Panc1 (cell line): ENCODE results near the gene MSMP. TPM values are rescaled to one million over a fixed set of nuclear protein-coding genes. Genes with fewer than 3 reads are reported as not detected.

Source experiments
- ATAC-seq: fragments of 200-7000 bp; cut with Tn5 transposase; 2 replicates; pipeline ENCODE4 v1.9.1; 2020; ENCODE audit warnings: mild to moderate bottlenecking, moderate library complexity
- BruUV-seq: library from RNA; stranded (reverse); fragments of 400-500 nt; replicated peaks from 2 replicates; lab custom pipeline; 2021; lab: Mats Ljungman, UMichigan
- CTCF ChIA-PET: fragments of 300-600 bp; sonication (Branson Sonifier 250); formaldehyde crosslinking; loops from one replicate; lab custom pipeline; 2022; ENCODE audit warnings: antibody characterized with exemption; lab: Charles Lee
- POLR2A ChIA-PET: fragments of 300-600 bp; sonication (Branson Sonifier 250); formaldehyde crosslinking; loops from one replicate; lab custom pipeline; 2022; ENCODE audit warnings: antibody characterized with exemption; lab: Charles Lee
- DNase-seq: peaks from one replicate; pipeline ENCODE4 v3.0.0-alpha.2; 2010; ENCODE audit warnings: low read depth, low spot score
- H3K27ac ChIP-seq: 2 replicates; pipeline ENCODE4 v1.5.1; 2011; ENCODE audit warnings: mild to moderate bottlenecking, low read length, inconsistent platforms
- H3K27me3 ChIP-seq: fragments of 200-500 bp; sonication (Bioruptor generic); 2 replicates; pipeline ENCODE4 v1.6.0; 2014; ENCODE audit warnings: low read length, inconsistent platforms; ENCODE audit not compliant: control insufficient read depth, insufficient read depth
- H3K36me3 ChIP-seq: fragments of 200-500 bp; sonication (Bioruptor generic); 2 replicates; pipeline ENCODE4 v1.5.1; 2014; ENCODE audit warnings: inconsistent platforms, mild to moderate bottlenecking, low read length, moderate library complexity; ENCODE audit not compliant: control insufficient read depth, insufficient read depth
- H3K4me1 ChIP-seq: 2 replicates; pipeline ENCODE4 v1.5.1; 2011; ENCODE audit warnings: inconsistent platforms, mild to moderate bottlenecking, low read length, moderate library complexity; ENCODE audit not compliant: control insufficient read depth, insufficient read depth
- H3K4me3 ChIP-seq, 2 experiments: 2 replicates each; pipeline ENCODE4 v1.5.1; 2011 to 2012; ENCODE audit warnings: low read depth in 2 of 2, low read length in 2 of 2, mild to moderate bottlenecking in 2 of 2, inconsistent platforms in 1 of 2, moderate library complexity in 1 of 2
- H3K9me3 ChIP-seq: fragments of 200-500 bp; sonication (Bioruptor generic); 2 replicates; pipeline ENCODE4 v1.5.1; 2014; ENCODE audit warnings: low read depth, mild to moderate bottlenecking, inconsistent platforms, low read length, moderate library complexity; ENCODE audit not compliant: control insufficient read depth, insufficient read depth
- POLR2AphosphoS5 ChIP-seq: IDR thresholded peaks from 2 replicates; pipeline ENCODE4 v1.6.1; 2012; ENCODE audit warnings: mild to moderate bottlenecking, low read depth, low read length, moderate library complexity
- SIN3A ChIP-seq: IDR thresholded peaks from 2 replicates; pipeline ENCODE4 v1.6.1; 2012; ENCODE audit warnings: low read depth, mild to moderate bottlenecking, low read length, moderate library complexity, borderline replicate concordance; ENCODE audit not compliant: insufficient read depth
- TCF7L2 ChIP-seq: IDR thresholded peaks from 2 replicates; pipeline ENCODE4 v1.6.1; 2011; ENCODE audit warnings: mild to moderate bottlenecking, low read depth, low read length, inconsistent platforms
- in situ Hi-C: cut with HindIII; loops from 2 replicates; pipeline ENCODE4 v1.10.0; 2016; ENCODE audit warnings: low sequenced_read_pairs, low pct_unique_long_range_greater_than_20kb
- intact Hi-C: fragments of 100-400 bp; cut with micrococcal nuclease; formaldehyde crosslinking; loops from one replicate; pipeline ENCODE4 v1.10.0; 2022; ENCODE audit not compliant: unreplicated experiment
- total RNA-seq: library from RNA; stranded (reverse); gene quantifications from one replicate; pipeline ENCODE4 v1.2.1, GENCODE V29; 2021; ENCODE audit not compliant: unreplicated experiment
- TF ChIP-seq, protein P1 (sequence below), 2 experiments: IDR thresholded peaks; 2 replicates each; pipeline ENCODE4 v1.6.1; 2011 to 2012; ENCODE audit warnings: low read depth in 2 of 2, control low read depth in 1 of 2, low read length in 1 of 2, mild to moderate bottlenecking in 1 of 2, moderate library complexity in 1 of 2; ENCODE audit not compliant: insufficient read depth in 1 of 2
- TF ChIP-seq, protein P2 (sequence below): fragments of 450-650 bp; IDR thresholded peaks from 2 replicates; pipeline ENCODE4 v1.5.1; 2017; ENCODE audit warnings: mild to moderate bottlenecking

The MSMP gene
- total RNA-seq, 1 experiment from 2014 or later = 1.4 TPM

DNA sequence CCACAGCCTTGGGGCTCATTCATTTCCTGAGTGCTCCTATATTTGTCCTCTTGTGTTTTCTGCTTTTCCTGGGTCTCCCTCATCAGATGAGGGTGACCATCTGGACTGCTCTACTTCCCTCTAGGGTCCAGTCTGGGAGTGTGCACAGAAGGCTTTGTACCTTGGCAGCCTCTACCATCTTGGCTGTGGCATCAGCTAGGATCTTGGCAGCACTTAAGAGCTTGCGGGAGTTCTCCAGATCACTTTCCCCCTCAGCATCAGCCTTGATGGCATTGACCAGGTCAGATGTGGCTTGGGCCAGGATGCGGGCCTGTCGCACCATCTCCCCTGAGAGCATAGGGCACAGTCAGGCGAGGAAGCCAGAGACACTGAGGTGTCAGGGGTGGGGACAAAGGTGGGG, 37.8 kb downstream of the MSMP start:
- Histone ChIP-seq H3K36me3 (peaks cover 42% of the 10 kb centered on the region), H3K27ac (no peak overlapping the region), H3K9me3 (no peaks in the 10 kb centered on the region), H3K27me3 (no peaks in the 10 kb centered on the region), H3K4me1 (no peaks in the 10 kb centered on the region), H3K4me3 (no peak overlapping the region)
- no TSS peak for BruUV-seq
- ATAC-seq (no peak; the same call in 1 of the 2 replicates), DNase-seq (no peak)
- no peak for TF ChIP-seq TCF7L2
- TF ChIP-seq SIN3A = no peak
- TF ChIP-seq, protein P1, sequence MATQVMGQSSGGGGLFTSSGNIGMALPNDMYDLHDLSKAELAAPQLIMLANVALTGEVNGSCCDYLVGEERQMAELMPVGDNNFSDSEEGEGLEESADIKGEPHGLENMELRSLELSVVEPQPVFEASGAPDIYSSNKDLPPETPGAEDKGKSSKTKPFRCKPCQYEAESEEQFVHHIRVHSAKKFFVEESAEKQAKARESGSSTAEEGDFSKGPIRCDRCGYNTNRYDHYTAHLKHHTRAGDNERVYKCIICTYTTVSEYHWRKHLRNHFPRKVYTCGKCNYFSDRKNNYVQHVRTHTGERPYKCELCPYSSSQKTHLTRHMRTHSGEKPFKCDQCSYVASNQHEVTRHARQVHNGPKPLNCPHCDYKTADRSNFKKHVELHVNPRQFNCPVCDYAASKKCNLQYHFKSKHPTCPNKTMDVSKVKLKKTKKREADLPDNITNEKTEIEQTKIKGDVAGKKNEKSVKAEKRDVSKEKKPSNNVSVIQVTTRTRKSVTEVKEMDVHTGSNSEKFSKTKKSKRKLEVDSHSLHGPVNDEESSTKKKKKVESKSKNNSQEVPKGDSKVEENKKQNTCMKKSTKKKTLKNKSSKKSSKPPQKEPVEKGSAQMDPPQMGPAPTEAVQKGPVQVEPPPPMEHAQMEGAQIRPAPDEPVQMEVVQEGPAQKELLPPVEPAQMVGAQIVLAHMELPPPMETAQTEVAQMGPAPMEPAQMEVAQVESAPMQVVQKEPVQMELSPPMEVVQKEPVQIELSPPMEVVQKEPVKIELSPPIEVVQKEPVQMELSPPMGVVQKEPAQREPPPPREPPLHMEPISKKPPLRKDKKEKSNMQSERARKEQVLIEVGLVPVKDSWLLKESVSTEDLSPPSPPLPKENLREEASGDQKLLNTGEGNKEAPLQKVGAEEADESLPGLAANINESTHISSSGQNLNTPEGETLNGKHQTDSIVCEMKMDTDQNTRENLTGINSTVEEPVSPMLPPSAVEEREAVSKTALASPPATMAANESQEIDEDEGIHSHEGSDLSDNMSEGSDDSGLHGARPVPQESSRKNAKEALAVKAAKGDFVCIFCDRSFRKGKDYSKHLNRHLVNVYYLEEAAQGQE (IDR thresholded peaks at IDR 0.05; ENCODE audit: insufficient read depth in 1 of 2, low read depth in 2 of 2, low read length in 1 of 2) = no peak
- no peak for TF ChIP-seq POLR2AphosphoS5
- TF ChIP-seq, protein P2, sequence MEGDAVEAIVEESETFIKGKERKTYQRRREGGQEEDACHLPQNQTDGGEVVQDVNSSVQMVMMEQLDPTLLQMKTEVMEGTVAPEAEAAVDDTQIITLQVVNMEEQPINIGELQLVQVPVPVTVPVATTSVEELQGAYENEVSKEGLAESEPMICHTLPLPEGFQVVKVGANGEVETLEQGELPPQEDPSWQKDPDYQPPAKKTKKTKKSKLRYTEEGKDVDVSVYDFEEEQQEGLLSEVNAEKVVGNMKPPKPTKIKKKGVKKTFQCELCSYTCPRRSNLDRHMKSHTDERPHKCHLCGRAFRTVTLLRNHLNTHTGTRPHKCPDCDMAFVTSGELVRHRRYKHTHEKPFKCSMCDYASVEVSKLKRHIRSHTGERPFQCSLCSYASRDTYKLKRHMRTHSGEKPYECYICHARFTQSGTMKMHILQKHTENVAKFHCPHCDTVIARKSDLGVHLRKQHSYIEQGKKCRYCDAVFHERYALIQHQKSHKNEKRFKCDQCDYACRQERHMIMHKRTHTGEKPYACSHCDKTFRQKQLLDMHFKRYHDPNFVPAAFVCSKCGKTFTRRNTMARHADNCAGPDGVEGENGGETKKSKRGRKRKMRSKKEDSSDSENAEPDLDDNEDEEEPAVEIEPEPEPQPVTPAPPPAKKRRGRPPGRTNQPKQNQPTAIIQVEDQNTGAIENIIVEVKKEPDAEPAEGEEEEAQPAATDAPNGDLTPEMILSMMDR = no peak
- POLR2A ChIA-PET = no interaction called here
- in situ Hi-C loops = no loop called here
- intact Hi-C loops = no loop called here
- CTCF ChIA-PET = no interaction called here

- H3K36me3 ChIP-seq = peaks cover 37% of the 10 kb centered on the region
- POLR2A ChIA-PET = interaction anchor here (0.6 kb wide), 1 partner anchor 601 kb away, joined by 3 read pairs; no protein-coding TSS in a partner anchor
Measured at GRCh38 chr9:35714579-35715252, 39.4 kb downstream of the MSMP start.

More at GRCh38 chr9:35714579-35715252, 39.4 kb downstream of the MSMP start:
- intact Hi-C loops = no loop called here
- BruUV-seq = no TSS peak
- no peaks in the 10 kb centered on the region for H3K9me3 ChIP-seq
- CTCF ChIA-PET = interaction anchor here (1.2 kb wide), 1 partner anchor 18 kb away, joined by 4 read pairs; no protein-coding TSS in a partner anchor
- no peaks in the 10 kb centered on the region for H3K4me1 ChIP-seq
- TF ChIP-seq TCF7L2 (no peak), SIN3A (no peak), POLR2AphosphoS5 (no peak)
- TF ChIP-seq, protein P1 (IDR thresholded peaks at IDR 0.05; ENCODE audit: insufficient read depth in 1 of 2, low read depth in 2 of 2, low read length in 1 of 2) = no peak
- TF ChIP-seq, protein P2 = no peak
- no peaks in the 10 kb centered on the region for H3K27me3 ChIP-seq
- ATAC-seq = no peak
- in situ Hi-C loops = no loop called here
- no peak overlapping the region for H3K27ac ChIP-seq
- no peak overlapping the region for H3K4me3 ChIP-seq
- DNase-seq = no peak
